ENCODE results near the gene GAR1.
"Not testable (repeated sequence)": the region's sequence is repeated elsewhere in the genome, so short reads cannot be mapped to it uniquely, and the experiment has no call there.

Gene GAR1

DNA sequence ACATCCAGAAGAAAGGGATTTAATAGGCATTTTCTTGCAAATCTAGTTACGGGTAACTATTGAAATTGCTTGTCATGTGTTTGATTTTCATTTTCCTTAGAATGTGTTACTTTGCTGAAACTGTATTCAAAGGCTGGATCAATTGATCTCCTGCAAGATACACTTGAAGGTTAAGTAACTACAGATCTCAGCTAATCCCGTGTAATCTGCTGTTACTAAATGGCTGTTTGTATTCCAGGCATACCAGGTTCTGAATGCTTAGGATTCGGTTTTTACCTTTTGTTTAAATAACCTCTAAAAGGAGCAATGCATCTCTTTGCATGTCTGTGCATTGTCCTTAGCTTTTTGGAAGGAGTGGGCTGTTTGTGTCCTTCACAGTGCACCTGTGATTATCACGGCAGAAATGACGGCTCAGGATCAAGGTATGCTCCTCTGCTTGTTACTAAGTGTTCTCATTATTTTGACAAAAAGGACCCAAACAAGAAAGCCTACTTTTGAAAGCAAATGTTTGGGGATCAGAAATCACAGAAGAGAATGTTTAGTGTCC lies 32.4 kb downstream of the GAR1 start, which contains the start of gene LRIT3:
LRIT3 (plus strand) TSS at position 212 of the 547 bp plus-strand sequence; CDS start at position 307, 95 bp downstream.
- no peak for DNase-seq

DNA sequence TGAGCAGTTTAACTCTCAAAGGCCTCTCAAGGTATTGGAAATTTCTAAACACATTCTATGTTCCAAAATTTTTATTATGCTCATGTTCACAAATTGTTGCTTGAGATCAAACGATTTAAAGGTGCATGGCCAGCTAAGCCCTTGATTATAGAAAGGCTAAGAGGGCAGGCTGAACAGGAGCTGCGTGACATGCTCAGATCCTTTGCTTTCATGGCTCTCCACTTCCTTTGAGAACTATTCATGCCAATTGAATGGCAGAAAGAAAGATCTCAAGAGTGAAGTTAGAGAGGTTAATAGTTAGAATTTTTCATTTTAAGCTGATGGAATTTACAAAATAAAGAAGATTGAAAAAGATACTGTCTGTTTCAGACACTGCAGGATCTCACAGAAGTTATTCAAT lies 32.9 kb downstream of the GAR1 start:
- no peak for DNase-seq

DNA sequence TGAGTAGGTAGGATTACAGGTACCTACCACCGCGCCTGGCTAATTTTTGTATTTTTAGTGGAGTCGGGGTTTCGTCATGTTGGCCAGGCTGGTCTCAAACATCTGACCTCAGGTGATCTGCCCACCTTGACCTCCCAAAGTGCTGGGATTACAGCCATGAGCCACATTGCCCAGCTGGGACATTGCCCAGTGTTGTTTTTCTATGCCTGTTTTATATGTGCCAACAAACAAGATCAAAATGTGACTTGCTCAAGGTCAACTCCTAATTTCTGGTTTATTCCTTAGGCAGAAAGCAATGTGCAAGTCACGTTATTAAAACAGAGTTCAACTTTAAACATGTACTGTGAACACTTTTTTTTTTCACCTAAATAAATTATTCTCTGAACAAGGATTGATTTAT lies 35.0 kb downstream of the GAR1 start:
- DNase-seq, result no peak

DNA sequence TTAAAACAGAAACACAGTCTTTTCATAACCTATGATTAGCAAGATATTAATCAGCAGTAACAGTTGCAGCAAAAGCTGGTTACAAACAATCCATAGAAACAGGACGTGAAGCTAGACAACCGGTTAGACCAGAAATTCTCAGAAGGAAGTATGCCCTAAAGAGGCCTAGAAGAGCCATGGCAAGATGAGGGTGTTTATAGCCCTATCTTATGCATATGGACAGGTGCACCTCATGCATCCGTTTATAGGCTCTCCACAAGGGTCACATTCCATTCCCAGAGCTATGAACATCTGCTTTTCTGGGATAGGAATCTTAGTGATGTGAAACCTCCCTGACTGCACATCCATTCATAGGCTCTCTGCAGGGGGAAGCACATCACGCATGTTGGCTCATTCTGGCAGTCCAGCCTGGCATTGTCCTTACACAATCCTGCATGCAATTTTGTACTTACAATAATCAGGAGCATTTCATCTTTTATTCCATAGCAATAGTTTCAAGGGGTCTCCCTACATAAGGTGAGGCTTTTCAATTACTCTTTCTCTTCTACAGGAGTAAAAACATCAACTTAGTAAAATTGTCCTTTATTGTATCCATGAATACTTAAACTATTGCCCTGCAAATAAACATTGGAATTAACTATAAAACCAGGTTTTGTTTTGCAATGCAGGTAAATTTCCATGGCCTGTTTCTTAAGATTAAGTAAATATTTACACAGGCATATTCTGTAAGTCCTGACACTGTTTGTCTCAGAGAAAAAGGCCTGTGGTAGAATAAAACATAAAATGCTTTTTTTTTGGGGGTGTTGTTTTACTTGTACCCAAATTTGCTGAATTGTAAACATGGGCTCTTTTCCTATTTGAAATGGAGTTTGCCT lies 44.1 kb downstream of the GAR1 start:
- DNase-seq, result not testable (repeated sequence)

DNA sequence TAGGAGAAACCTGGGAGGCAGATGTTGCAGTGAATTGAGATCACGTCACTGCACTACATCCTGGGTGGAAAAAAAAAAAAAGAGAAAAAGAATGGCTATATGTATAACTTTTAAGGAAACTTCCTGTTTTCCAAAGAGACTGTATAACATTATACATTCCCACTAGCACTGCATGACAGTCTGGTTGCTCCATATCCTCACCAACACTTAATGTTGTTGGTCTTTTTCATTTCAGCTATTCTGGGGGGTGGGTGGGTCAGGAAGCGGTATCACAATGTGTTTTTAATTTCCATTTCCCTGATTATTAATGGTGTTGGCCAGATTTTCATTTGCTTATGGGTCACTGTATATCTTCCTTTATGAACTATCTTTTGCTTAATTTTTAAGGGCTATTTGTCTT lies 45.7 kb downstream of the GAR1 start:
- no peak for DNase-seq

DNA sequence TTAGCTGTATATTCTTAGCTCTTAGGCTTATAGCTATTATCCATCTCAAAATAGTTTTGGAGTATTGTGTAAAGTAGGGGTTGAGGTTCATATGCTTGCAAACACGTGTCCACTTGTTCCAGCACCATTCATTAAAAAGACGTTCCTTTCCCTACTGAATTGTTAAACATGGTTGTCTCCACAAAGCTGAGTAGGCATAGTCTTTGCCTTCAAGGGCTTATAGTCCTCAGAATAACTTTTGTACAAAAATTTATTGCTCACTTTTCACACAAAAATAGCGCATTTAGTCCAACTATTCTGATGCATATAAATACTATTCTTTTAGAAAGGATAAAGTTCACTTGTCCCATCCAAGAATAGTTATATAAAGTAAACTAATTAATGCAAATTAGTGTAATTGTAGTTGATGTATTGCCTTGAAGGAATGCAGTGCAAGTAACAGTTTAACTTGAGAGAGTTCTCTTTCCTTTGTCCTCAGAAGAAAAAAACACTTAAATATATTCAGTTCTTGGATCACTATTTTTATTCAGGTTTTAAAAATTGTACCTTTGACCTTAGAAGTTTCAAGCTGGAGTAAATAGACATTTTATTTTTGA lies 46.5 kb downstream of the GAR1 start:
- no peak for DNase-seq

DNA sequence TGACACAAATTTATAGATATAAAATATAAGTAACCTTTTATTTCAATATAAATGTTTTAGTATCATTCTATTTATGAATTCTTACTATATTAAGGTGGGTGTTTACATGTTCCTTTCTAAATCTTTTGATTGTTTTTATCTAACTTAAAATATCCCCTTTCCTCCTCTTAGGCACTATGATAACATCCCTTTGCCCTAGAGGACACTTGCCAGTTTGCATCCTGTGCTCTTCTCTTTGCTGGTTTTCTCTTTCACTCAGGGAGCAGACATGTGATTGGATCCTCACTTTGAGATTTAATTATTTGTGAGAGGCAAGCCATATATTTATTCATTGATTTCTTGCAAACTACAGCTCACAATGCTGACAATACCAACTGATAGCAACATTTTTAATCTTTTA lies 48.6 kb downstream of the GAR1 start:
- no peak for DNase-seq

DNA sequence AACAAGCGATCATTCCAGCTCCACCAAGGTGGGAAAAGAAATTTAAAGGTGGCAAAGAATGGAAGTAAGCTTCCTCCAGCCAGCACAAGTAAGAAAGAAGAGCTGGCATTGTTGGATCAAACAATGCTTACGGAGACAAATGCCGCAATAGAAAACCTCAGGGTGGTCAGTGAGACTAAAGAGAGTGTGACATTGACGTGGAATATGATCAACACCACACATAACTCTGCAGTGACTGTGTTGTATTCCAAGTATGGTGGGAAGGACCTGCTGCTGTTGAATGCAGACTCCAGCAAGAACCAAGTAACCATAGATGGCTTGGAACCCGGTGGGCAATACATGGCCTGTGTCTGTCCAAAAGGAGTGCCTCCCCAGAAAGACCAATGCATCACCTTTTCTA lies 54.5 kb downstream of the GAR1 start:
- no peak for DNase-seq

DNA sequence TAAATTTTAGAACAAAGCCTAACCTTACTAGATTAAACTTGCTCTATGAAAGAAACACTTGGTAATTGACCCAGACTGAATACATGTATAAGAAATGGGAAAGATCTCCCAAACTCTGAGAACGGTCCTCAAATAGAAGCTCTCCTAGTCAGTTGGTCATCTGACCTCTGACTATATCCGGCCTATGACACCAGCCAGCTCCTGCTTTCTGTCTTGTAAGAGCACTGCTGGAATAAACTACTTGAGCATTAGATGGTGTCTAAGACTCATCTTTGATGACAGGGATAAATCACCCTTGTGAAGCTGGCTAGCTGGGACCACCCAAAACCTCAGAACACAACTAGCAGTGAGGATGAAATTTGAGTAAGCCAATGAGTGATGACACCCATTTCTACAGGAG lies 56.5 kb downstream of the GAR1 start:
- no peak for DNase-seq

DNA sequence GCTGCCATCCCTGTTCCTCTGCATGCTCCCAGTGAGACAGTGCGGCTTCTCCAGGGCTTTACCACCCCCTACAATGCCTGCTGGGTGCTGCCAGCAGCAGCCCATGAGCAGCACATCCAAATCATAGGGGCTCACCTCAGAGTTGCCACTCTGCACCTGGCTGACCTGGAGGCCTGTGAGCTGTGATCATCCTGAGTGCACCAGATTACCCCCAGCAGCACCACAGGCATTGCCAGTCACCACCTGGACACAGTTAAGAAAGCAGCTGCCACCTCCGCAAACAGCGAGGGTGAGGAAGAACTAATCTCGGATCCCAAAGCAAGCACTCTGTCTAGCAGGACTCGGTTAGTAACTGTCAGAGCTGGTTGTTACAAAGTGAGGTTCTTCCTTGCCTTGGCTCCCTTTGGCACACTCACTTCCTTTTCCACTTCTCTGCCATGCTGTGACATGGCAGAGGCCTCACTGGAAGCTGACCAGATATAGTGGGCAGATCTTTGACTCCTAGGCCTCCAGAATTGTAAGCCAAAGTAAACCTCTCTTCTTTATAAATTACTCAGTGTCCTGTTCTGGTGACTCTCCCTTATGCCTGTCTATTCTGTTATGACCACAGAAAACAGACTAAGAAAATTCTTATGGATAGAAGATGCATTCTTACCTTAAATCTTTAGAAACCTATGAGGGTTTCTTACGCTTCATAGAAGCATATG lies 57.5 kb downstream of the GAR1 start:
- no peak for DNase-seq

DNA sequence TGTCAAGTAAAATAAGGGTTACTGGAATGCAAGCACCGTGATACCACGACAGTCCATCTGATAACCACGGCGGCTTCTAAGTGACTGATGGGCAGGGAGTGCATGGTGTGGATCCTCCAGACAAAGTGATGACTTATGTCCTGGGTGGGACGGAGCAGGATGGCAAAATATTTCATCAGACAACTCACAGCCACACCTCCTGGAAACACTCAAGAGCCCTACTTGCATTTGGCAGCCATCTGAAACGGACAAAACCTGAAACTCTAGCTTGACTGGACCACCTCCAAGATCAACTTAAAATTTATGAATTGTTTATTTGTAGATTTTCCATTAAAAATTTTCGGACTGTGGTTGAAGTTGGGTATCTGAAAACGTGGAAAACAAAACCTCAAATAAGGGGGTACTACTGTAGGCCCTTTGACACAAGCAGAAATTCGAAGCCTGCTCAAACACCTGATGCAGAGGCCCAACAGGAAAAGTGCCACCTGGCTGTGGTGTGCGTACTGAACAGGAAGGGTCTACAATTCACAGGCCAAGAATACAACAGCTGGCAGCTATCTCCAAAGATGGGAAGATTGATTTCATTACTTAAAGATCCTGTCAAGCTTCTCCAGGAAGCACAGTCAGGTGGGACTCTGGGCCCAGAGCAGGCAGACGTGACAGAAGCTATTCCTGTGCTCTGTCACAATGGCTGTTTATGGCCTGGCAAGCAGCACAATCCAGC lies 58.4 kb downstream of the GAR1 start:
- no peak for DNase-seq

All from activated CD4-positive, alpha-beta T cell treated with anti-CD3 and anti-CD28 coated beads, Interleukin-2, amount 50 U/mL, for 16 hours (primary cell).